Thymus (tissue), 11 donors: ENCODE data around the gene CD4. TPM values are rescaled to one million over a fixed set of nuclear protein-coding genes. Genes with fewer than 3 reads are reported as not detected.

Experiments used
- DNase-seq, 9 donors: peaks; one replicate each; pipeline ENCODE4 v3.0.0-alpha.2; 2013; ENCODE audit warnings: low spot score in 9 of 9, low read depth in 6 of 9, missing footprints in 1 of 9
- H3K27ac ChIP-seq, 2 donors: one replicate each; pipeline ENCODE4 v1.5.1; 2013; ENCODE audit warnings: control low read depth in 1 of 2, low read depth in 1 of 2, low read length in 1 of 2, mild to moderate bottlenecking in 1 of 2, moderate library complexity in 1 of 2
- H3K27me3 ChIP-seq, 2 donors: one replicate each; pipeline ENCODE4 v1.5.1; 2013; ENCODE audit warnings: low read length in 1 of 2; ENCODE audit not compliant: control insufficient read depth in 2 of 2, insufficient read depth in 1 of 2
- H3K36me3 ChIP-seq, 2 donors: one replicate each; pipeline ENCODE4 v1.5.1; 2013; ENCODE audit warnings: low read length in 1 of 2, mild to moderate bottlenecking in 1 of 2, moderate library complexity in 1 of 2; ENCODE audit not compliant: control insufficient read depth in 2 of 2, insufficient read depth in 2 of 2
- H3K4me1 ChIP-seq, 2 donors: one replicate each; pipeline ENCODE4 v1.5.1; 2013; ENCODE audit warnings: low read length in 2 of 2; ENCODE audit not compliant: control insufficient read depth in 2 of 2, insufficient read depth in 2 of 2
- H3K4me3 ChIP-seq, 2 donors: one replicate each; pipeline ENCODE4 v1.5.1; 2013; ENCODE audit warnings: low read length in 2 of 2, control low read depth in 1 of 2, mild to moderate bottlenecking in 1 of 2
- H3K9me3 ChIP-seq, 2 donors: one replicate each; pipeline ENCODE4 v1.5.1; 2013; ENCODE audit warnings: low read length in 1 of 2, mild to moderate bottlenecking in 1 of 2; ENCODE audit not compliant: control insufficient read depth in 2 of 2, insufficient read depth in 1 of 2
- WGBS: extraction: QIAGEN DNeasy Blood & Tissue Kit; methylation state at CpG from one replicate; pipeline ENCODE4 v1.1.7; 2013; 5-methylcytosine and 5-hydroxymethylcytosine counted together
- polyA plus RNA-seq: library from polyadenylated mRNA; stranded (reverse); fragments of 200-250 nt; gene quantifications from one replicate; pipeline ENCODE4 v1.2.3, GENCODE V29; 2013
- total RNA-seq: library from RNA; stranded (reverse); fragments of 120-200 nt; gene quantifications from one replicate; pipeline ENCODE4 v1.2.4, GENCODE V29; 2013
- donor health status: healthy.

CD4 gene
- total and polyA plus RNA-seq, 2 donors, result 50.9 to 91.9 TPM

- peaks cover 0 to 10% of the 10 kb centered on the region in 2 donors for H3K9me3 ChIP-seq
- peak within 1 kb of the TSS; percentile 11 to 59 for H3K27ac ChIP-seq
- DNase-seq, result peak in 2 of 9 donors; percentile 22 to 37
- H3K4me3 ChIP-seq, result peak within 1 kb of the TSS; percentile 8 to 37
- H3K27me3 ChIP-seq, result peaks cover 2 to 54% of the 10 kb centered on the region in 2 donors
- peaks cover 31 to 38% of the 10 kb centered on the region in 2 donors for H3K36me3 ChIP-seq
- peaks cover 6 to 51% of the 10 kb centered on the region in 2 donors for H3K4me1 ChIP-seq
- WGBS, result 4% methylated on average over 28 of the region's 28 CpGs
Measured at GRCh38 chr12:6821591-6822425, 32.5 kb downstream of the CD4 start, which contains the start of gene GPR162. Gene GPR162 (plus strand): TSS chr12:6821821. CDS start chr12:6823899, 2,078 bp downstream.

- Histone ChIP-seq H3K4me1 (peaks cover 6 to 57% of the 10 kb centered on the region in 2 donors), H3K27me3 (peaks cover 9 to 62% of the 10 kb centered on the region in 2 donors), H3K4me3 (no peak overlapping the region), H3K9me3 (peaks cover 0 to 15% of the 10 kb centered on the region in 2 donors), H3K36me3 (peaks cover 23 to 31% of the 10 kb centered on the region in 2 donors), H3K27ac (no peak overlapping the region)
- no peak for DNase-seq
- 89% methylated on average over 7 of the region's 7 CpGs for WGBS
Measured at GRCh38 chr12:6822426-6823135, 33.3 kb downstream of the CD4 start.

GRCh38 chr12:6823182-6824084 lies 34.1 kb downstream of the CD4 start:
- H3K27ac ChIP-seq, result no peak overlapping the region
- peaks cover 15 to 71% of the 10 kb centered on the region in 2 donors for H3K27me3 ChIP-seq
- peaks cover 0 to 15% of the 10 kb centered on the region in 2 donors for H3K9me3 ChIP-seq
- no peak overlapping the region for H3K4me3 ChIP-seq
- peaks cover 6 to 57% of the 10 kb centered on the region in 2 donors for H3K4me1 ChIP-seq
- peaks cover 14 to 22% of the 10 kb centered on the region in 2 donors for H3K36me3 ChIP-seq
- DNase-seq, result no peak
- 93% methylated on average over 12 of the region's 12 CpGs for WGBS

GRCh38 chr12:6824085-6824775 lies 34.9 kb downstream of the CD4 start:
- H3K4me1 ChIP-seq, result peaks cover 13 to 57% of the 10 kb centered on the region in 2 donors

GRCh38 chr12:6824901-6825381 lies 35.6 kb downstream of the CD4 start:
- peaks cover 0 to 15% of the 10 kb centered on the region in 2 donors for H3K9me3 ChIP-seq
- peaks cover 13 to 58% of the 10 kb centered on the region in 2 donors for H3K4me1 ChIP-seq
- peaks cover 0 to 8% of the 10 kb centered on the region in 2 donors for H3K36me3 ChIP-seq
- peaks cover 30 to 86% of the 10 kb centered on the region in 2 donors for H3K27me3 ChIP-seq
- no peak overlapping the region for H3K4me3 ChIP-seq
- 78% methylated on average over 12 of the region's 12 CpGs for WGBS
- no peak for DNase-seq
- H3K27ac ChIP-seq, result no peak overlapping the region

More at GRCh38 chr12:6824085-6824775, 34.9 kb downstream of the CD4 start:
- H3K36me3 ChIP-seq, result peaks cover 7 to 15% of the 10 kb centered on the region in 2 donors
- DNase-seq, result no peak
- no peak overlapping the region for H3K4me3 ChIP-seq
- 96% methylated on average over 37 of the region's 37 CpGs for WGBS
- H3K9me3 ChIP-seq, result peaks cover 0 to 15% of the 10 kb centered on the region in 2 donors
- no peak overlapping the region for H3K27ac ChIP-seq
- peaks cover 23 to 79% of the 10 kb centered on the region in 2 donors for H3K27me3 ChIP-seq

GRCh38 chr12:6825398-6826124 lies 36.2 kb downstream of the CD4 start:
- Histone ChIP-seq H3K4me3 (no peak overlapping the region), H3K27me3 (peaks cover 36 to 92% of the 10 kb centered on the region in 2 donors), H3K4me1 (peaks cover 13 to 52% of the 10 kb centered on the region in 2 donors), H3K36me3 (peaks cover 0 to 2% of the 10 kb centered on the region in 2 donors), H3K27ac (no peak overlapping the region), H3K9me3 (peaks cover 0 to 15% of the 10 kb centered on the region in 2 donors)
- WGBS, result 23% methylated on average over 19 of the region's 19 CpGs
- peak; percentile 54 to 88 (median 74) for DNase-seq

GRCh38 chr12:6826125-6826733 lies 36.9 kb downstream of the CD4 start:
- no peak for DNase-seq
- H3K27me3 ChIP-seq, result peaks cover 40 to 97% of the 10 kb centered on the region in 2 donors
- no peaks in the 10 kb centered on the region for H3K36me3 ChIP-seq
- peaks cover 9 to 47% of the 10 kb centered on the region in 2 donors for H3K4me1 ChIP-seq
- no peak overlapping the region for H3K4me3 ChIP-seq
- 92% methylated on average over 17 of the region's 17 CpGs for WGBS
- peaks cover 0 to 15% of the 10 kb centered on the region in 2 donors for H3K9me3 ChIP-seq
- no peak overlapping the region for H3K27ac ChIP-seq
